IMR-90 (cell line): Measurements from ENCODE around the gene LPIN1.

Experiments
- BHLHE40 ChIP-seq: fragments of 150-350 bp; IDR thresholded peaks from 2 replicates; pipeline ENCODE4 v1.6.1; 2016; ENCODE audit warnings: mild to moderate bottlenecking, low read depth, low read length
- CTCF ChIP-seq: conservative IDR thresholded peaks from 2 replicates; pipeline ENCODE4 v1.5.1; 2012; ENCODE audit warnings: mild to moderate bottlenecking, low read depth, low read length, improper control_type of control experiment
- ELK1 ChIP-seq: fragments of 150-350 bp; IDR thresholded peaks from 2 replicates; pipeline ENCODE4 v1.6.1; 2016; ENCODE audit warnings: low read depth, mild to moderate bottlenecking, low read length, moderate library complexity, borderline replicate concordance
- MAFK ChIP-seq: IDR thresholded peaks from 2 replicates; pipeline ENCODE4 v1.6.1; 2012; ENCODE audit warnings: low read depth, low read length, improper control_type of control experiment
- MXI1 ChIP-seq: IDR thresholded peaks from 2 replicates; pipeline ENCODE4 v1.6.1; 2012; ENCODE audit warnings: low read depth, mild to moderate bottlenecking, low read length, moderate library complexity, borderline replicate concordance
- POLR2A ChIP-seq: IDR thresholded peaks from 2 replicates; pipeline ENCODE4 v1.6.1; 2012; ENCODE audit warnings: mild to moderate bottlenecking, low read depth, low read length
- RFX5 ChIP-seq: IDR thresholded peaks from 2 replicates; pipeline ENCODE4 v1.8.0; 2012; ENCODE audit warnings: low read depth, mild to moderate bottlenecking, low read length, moderate library complexity
- USF2 ChIP-seq: fragments of 150-350 bp; IDR thresholded peaks from 2 replicates; pipeline ENCODE4 v1.6.1; 2017; ENCODE audit warnings: mild to moderate bottlenecking, antibody characterized with exemption, low read length, low read depth

- TF ChIP-seq POLR2A = no peak
- TF ChIP-seq CTCF = no peak
- TF ChIP-seq BHLHE40 = no peak
- no peak for TF ChIP-seq USF2
- TF ChIP-seq ELK1 = no peak
- no peak for TF ChIP-seq MAFK
- no peak for TF ChIP-seq MXI1
- no peak for TF ChIP-seq RFX5
Observed at GRCh38 chr2:11807156-11808015, 61.0 kb downstream of the LPIN1 start.
